Activated CD4-positive, alpha-beta T cell treated with anti-CD3 and anti-CD28 coated beads, Interleukin-2, amount 10 ng/mL, durations not matched to agents 7 days and 5 days (primary cell): ENCODE results near the gene TSPOAP1. TPM values are rescaled to one million over a fixed set of nuclear protein-coding genes. Genes with fewer than 3 reads are reported as not detected.
A peak's percentile ranks its signal among the peaks of the same experiment; 100 is the strongest.

Experiments used
- CTCF ChIA-PET: fragments of 350-600 bp; sonication (Branson Sonifier 250); formaldehyde crosslinking; loops from one replicate; lab custom pipeline; 2021; ENCODE audit warnings: antibody characterized with exemption; lab: Charles Lee
- POLR2A ChIA-PET: fragments of 350-600 bp; sonication (Branson Sonifier 250); formaldehyde crosslinking; loops from one replicate; lab custom pipeline; 2021; ENCODE audit warnings: antibody characterized with exemption; lab: Charles Lee
- DNase-seq: peaks from one replicate; pipeline ENCODE4 v3.0.0-alpha.2; 2020
- H3K27ac Mint-ChIP-seq: one replicate; pipeline ENCODE4 v1.8.0; 2021; ENCODE audit warnings: mild to moderate bottlenecking, moderate library complexity, mixed read lengths
- H3K27me3 Mint-ChIP-seq: one replicate; pipeline ENCODE4 v1.8.0; 2021; ENCODE audit warnings: mixed read lengths
- H3K36me3 Mint-ChIP-seq: one replicate; pipeline ENCODE4 v1.8.0; 2021; ENCODE audit warnings: low read depth, mixed read lengths
- H3K4me1 Mint-ChIP-seq: one replicate; pipeline ENCODE4 v1.8.0; 2021; ENCODE audit warnings: mixed read lengths
- H3K4me3 Mint-ChIP-seq: one replicate; pipeline ENCODE4 v1.8.0; 2021; ENCODE audit warnings: mild to moderate bottlenecking, moderate library complexity, mixed read lengths
- H3K9me3 Mint-ChIP-seq: one replicate; pipeline ENCODE4 v1.8.0; 2021; ENCODE audit warnings: mixed read lengths
- total RNA-seq, 2 experiments: library from RNA; stranded (reverse); gene quantifications; one replicate each; pipeline ENCODE4 v1.2.3, GENCODE V29; 2021

Gene TSPOAP1
- total RNA-seq, 2 experiments from 2014 or later, result 44.1 to 57.5 TPM

DNA sequence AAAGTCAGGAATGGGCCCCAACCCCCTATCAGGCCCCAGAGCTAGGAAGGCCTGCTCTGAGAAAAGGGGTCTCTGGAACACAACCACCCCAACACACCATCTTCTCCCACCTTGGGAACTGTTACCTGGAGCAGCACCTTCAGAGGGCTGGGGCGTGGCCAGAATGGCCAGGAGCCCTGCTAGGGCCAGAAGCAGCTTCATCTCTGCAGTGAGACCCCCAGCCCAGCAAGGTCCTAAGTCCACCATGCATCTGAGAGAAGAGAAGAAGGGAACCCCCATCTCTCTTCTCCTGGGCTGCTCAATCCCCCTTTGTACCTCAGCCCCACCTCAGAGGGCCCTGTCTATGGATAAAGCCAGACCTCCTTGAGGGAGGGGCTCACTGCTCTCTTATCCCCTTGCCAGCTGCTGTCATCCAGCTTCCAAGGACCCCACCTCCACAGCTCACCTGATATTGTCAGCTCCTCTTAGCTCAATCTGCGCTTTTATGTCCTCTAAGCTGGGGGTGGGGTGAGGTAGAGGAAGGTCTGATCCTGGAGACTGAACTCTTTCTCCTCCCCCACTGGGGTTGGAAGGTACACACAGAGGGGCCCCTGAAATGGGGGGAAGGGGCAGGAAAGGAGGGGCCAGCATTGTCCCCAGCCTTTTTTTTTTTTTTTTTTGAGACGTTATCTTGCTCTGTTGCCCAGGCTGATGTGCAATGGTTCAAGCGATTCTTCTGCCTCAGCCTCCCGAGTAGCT lies 47.9 kb downstream of the TSPOAP1 start, which contains the start of gene MPO:
TSS of gene MPO (minus strand) at position 456 of the 738 bp plus-strand sequence. CDS start at position 279, 177 bp downstream.
- no peak within 1 kb of the TSS for H3K27ac Mint-ChIP-seq

GRCh38 chr17:58279736-58280479 lies 48.7 kb downstream of the TSPOAP1 start:
- ChIA-PET POLR2A (no interaction called here), CTCF (interaction anchor here (0.6 to 1.2 kb wide), 4 partner anchors 30 to 345 kb away, joined by 3 read pairs; partner anchors contain the start of gene RNF43)
- Mint-ChIP-seq H3K4me1 (peaks cover 5% of the 10 kb centered on the region), H3K4me3 (no peak overlapping the region), H3K36me3 (no peaks in the 10 kb centered on the region), H3K27me3 (peaks cover 17% of the 10 kb centered on the region), H3K27ac (no peak overlapping the region), H3K9me3 (no peaks in the 10 kb centered on the region)
- no peak for DNase-seq

More for the DNA sequence above, 47.9 kb downstream of the TSPOAP1 start, which contains the start of gene MPO:
- no peak for DNase-seq
- Mint-ChIP-seq H3K9me3 (no peaks in the 10 kb centered on the region), H3K4me3 (no peak within 1 kb of the TSS), H3K4me1 (peaks cover 7% of the 10 kb centered on the region), H3K27me3 (peaks cover 17% of the 10 kb centered on the region), H3K36me3 (no peaks in the 10 kb centered on the region)
- POLR2A ChIA-PET, result no interaction called here
- CTCF ChIA-PET, result interaction anchor here (0.8 to 1.2 kb wide), 3 partner anchors 31 to 182 kb away, joined by 3 read pairs; partner anchors contain the start of gene RNF43

DNA sequence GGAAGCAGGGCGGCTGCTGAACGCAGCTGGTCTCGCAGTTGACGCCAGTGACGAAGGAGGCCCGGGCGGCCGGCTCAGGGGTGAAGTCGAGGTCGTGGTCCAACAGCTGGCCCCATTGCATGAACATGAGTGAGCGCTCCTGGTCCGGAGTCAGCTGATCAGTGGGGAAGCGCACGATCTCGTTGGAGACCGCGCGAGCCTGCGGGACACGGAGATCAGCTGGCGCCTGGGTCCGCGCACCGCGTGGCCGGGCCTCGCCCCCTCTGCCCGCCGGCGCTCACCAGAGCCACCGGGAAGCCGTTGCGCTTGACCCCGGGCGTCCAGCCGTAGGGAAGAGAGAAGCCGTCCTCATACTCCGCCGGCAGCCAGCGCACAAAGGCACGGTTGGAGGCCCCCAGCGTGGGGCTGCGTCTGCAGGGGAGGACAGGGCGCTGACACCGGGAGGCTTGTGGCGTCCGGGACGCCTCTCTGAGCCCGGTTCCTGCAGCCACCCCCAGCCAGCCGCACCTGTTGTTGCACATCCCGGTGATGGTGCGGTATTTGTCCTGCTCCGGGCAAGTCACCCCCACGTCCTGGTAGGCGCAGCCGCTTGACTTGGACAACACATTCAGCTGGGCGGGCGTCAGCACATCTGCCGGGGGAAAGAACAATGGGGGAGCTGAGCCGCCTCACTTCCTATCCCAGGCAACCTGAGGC lies 49.4 kb downstream of the TSPOAP1 start:
- Mint-ChIP-seq H3K4me3 (no peak overlapping the region), H3K27me3 (peaks cover 17% of the 10 kb centered on the region), H3K4me1 (peaks cover 5% of the 10 kb centered on the region), H3K36me3 (no peaks in the 10 kb centered on the region), H3K9me3 (no peaks in the 10 kb centered on the region), H3K27ac (no peak overlapping the region)
- ChIA-PET CTCF (interaction anchor here (0.6 kb wide), 2 partner anchors 346 to 1250 kb away, joined by 3 read pairs; no protein-coding TSS in a partner anchor), POLR2A (no interaction called here)
- no peak for DNase-seq

DNA sequence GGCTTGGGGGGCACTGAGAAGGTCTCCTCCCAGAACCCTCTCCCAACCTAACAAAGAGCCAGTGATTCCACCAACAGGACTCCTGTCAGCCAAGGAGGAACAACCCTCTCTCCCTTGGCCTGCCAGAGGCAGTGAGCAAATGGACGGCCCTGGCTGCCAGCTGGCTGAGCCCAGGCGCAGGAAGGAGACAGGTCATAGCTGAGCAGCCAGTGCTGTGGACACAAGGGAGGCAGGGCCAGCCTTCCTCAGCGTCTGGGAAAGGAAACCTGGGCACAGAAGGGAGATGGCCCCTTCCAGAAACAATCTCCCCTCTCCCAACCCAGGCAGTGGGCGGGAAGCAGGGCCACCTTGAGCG lies 50.0 kb downstream of the TSPOAP1 start:
- Mint-ChIP-seq H3K9me3 (no peaks in the 10 kb centered on the region), H3K4me3 (no peak overlapping the region), H3K27ac (no peak overlapping the region), H3K36me3 (no peaks in the 10 kb centered on the region), H3K4me1 (peaks cover 5% of the 10 kb centered on the region), H3K27me3 (peaks cover 17% of the 10 kb centered on the region)
- CTCF ChIA-PET, result interaction anchor here (0.6 kb wide), 1 partner anchor 1251 kb away, joined by 3 read pairs; no protein-coding TSS in a partner anchor
- no peak for DNase-seq
- POLR2A ChIA-PET, result no interaction called here

GRCh38 chr17:58277802-58278595 lies 50.6 kb downstream of the TSPOAP1 start:
- ChIA-PET CTCF (interaction anchor here (0.6 to 1.1 kb wide), 2 partner anchors 1230 to 1252 kb away, joined by 3 read pairs; no protein-coding TSS in a partner anchor), POLR2A (no interaction called here)
- no peaks in the 10 kb centered on the region for H3K36me3 Mint-ChIP-seq
- no peak overlapping the region for H3K27ac Mint-ChIP-seq
- peaks cover 17% of the 10 kb centered on the region for H3K27me3 Mint-ChIP-seq
- H3K9me3 Mint-ChIP-seq, result no peaks in the 10 kb centered on the region
- no peak overlapping the region for H3K4me3 Mint-ChIP-seq
- DNase-seq, result no peak
- H3K4me1 Mint-ChIP-seq, result peaks cover 5% of the 10 kb centered on the region

DNA sequence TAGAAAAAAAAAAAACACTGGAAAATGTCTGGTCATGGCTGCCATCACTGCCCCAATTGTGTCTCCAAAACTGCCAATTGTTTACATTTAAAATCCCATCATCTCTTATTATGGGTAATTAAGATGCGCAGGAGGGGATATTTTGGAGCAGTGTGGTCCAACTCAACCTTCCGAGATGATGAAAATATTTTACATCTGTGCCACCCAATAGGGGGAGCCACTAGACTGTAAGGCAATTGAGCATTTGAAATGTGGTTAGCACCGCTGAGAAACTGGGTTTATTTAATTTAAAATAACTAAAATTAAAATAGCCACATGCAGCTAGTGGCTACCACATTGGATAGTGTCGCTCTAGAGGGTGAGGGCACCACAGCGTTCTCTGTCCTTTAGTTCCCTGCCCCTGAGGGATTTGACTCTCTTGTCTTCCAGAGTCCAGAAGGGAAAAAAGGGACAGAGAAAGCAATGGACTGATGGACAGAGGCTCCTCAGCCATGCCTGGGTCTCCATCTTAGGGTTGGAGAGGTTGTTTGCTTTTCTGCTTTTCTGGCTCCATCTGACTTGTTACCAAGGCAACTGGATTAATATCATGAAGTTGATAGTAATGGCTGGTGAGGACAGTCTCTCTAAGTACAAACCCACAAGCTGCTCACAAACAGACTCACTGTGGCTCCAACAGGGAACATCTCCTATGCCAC lies 51.3 kb downstream of the TSPOAP1 start:
- no peak overlapping the region for H3K27ac Mint-ChIP-seq
- peaks cover 17% of the 10 kb centered on the region for H3K27me3 Mint-ChIP-seq
- DNase-seq, result peak; percentile 38
- no peaks in the 10 kb centered on the region for H3K9me3 Mint-ChIP-seq
- ChIA-PET POLR2A (no interaction called here), CTCF (interaction anchor here (0.6 to 2.0 kb wide), 3 partner anchors 28 to 1229 kb away, joined by 3 to 6 read pairs (median 4); no protein-coding TSS in a partner anchor)
- no peaks in the 10 kb centered on the region for H3K36me3 Mint-ChIP-seq
- H3K4me1 Mint-ChIP-seq, result peaks cover 5% of the 10 kb centered on the region
- H3K4me3 Mint-ChIP-seq, result no peak overlapping the region

DNA sequence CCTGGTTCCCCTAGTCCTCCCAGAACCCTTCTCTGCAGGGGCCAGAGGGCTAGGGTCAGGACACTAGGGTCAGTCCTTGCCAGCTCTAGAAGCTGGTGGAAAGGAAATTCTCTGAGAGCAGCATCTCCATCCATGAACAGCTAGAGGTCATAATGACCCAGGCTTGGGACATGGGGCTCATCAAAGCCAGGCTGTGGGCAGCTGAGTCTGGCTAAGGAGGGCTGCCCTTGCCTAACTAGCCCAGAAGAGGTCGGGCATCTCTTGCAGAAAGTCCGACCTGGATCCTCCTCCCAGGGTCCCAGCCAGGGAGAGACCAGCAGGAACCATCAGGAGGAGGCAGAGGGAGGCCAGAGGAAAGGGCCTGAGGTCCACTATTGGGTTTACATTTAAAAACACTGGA lies 52.2 kb downstream of the TSPOAP1 start:
- Mint-ChIP-seq H3K4me1 (peaks cover 5% of the 10 kb centered on the region), H3K9me3 (no peaks in the 10 kb centered on the region), H3K4me3 (no peak overlapping the region), H3K27ac (no peak overlapping the region), H3K27me3 (peaks cover 17% of the 10 kb centered on the region), H3K36me3 (no peaks in the 10 kb centered on the region)
- POLR2A ChIA-PET, result no interaction called here
- no peak for DNase-seq
- CTCF ChIA-PET, result interaction anchor here (1.0 to 2.0 kb wide), 3 partner anchors 27 to 211 kb away, joined by 3 to 6 read pairs (median 4); partner anchors contain the start of gene HSF5

GRCh38 chr17:58275417-58275816 lies 53.2 kb downstream of the TSPOAP1 start:
- Mint-ChIP-seq H3K4me1 (peaks cover 5% of the 10 kb centered on the region), H3K9me3 (no peaks in the 10 kb centered on the region), H3K36me3 (no peaks in the 10 kb centered on the region), H3K4me3 (no peak overlapping the region), H3K27me3 (peaks cover 12% of the 10 kb centered on the region), H3K27ac (no peak overlapping the region)
- DNase-seq, result no peak
- ChIA-PET POLR2A (no interaction called here), CTCF (interaction anchor here (0.7 to 2.0 kb wide), 3 partner anchors 13 to 172 kb away, joined by 3 to 6 read pairs (median 4); no protein-coding TSS in a partner anchor)

DNA sequence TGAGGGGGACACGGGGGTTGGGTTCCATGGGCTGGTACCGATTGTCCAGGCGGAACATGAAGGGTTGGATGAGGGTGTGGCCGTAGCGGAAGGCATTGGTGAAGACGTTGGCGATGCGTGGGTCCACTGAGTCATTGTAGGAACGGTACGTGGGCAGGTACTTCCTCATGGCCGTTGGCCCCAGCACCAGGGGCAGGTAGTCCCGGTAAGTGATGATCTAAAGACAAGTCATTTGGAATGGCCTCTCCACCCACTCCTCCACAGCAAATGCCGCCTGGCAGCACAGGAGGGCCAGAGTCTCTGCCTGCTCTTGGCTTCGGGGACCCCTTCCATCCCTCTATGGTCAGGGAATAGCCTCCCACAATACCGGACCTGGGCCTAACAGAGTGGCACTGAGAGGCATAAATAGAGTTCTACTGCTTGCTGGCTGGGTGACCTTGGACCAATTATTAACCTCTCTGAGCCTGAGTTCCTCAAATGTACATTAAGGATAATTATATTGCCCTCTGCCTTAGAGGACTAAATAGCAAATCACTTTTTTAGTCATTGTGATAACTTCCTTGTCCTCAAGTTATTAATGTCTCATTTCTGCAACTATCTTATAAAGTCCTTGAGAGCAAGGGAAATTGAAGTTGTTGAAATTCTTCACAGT lies 55.0 kb downstream of the TSPOAP1 start:
- DNase-seq, result no peak
- no peaks in the 10 kb centered on the region for H3K4me1 Mint-ChIP-seq
- H3K4me3 Mint-ChIP-seq, result no peak overlapping the region
- POLR2A ChIA-PET, result no interaction called here
- CTCF ChIA-PET, result interaction anchor here (1.7 kb wide), 1 partner anchor 24 kb away, joined by 5 read pairs; no protein-coding TSS in a partner anchor
- H3K27me3 Mint-ChIP-seq, result peaks cover 3% of the 10 kb centered on the region
- no peaks in the 10 kb centered on the region for H3K9me3 Mint-ChIP-seq
- no peak overlapping the region for H3K27ac Mint-ChIP-seq
- no peaks in the 10 kb centered on the region for H3K36me3 Mint-ChIP-seq

GRCh38 chr17:58272367-58273280 lies 56.0 kb downstream of the TSPOAP1 start:
- Mint-ChIP-seq H3K27me3 (no peaks in the 10 kb centered on the region), H3K27ac (no peak overlapping the region), H3K4me1 (no peaks in the 10 kb centered on the region), H3K9me3 (no peaks in the 10 kb centered on the region), H3K4me3 (no peak overlapping the region), H3K36me3 (no peaks in the 10 kb centered on the region)
- no peak for DNase-seq
- ChIA-PET CTCF (interaction anchor here (1.7 kb wide), 1 partner anchor 23 kb away, joined by 5 read pairs; no protein-coding TSS in a partner anchor), POLR2A (no interaction called here)
